Measurements from ENCODE around the gene BNIP5.
"Not testable (repeated sequence)": the region's sequence is repeated elsewhere in the genome, so short reads cannot be mapped to it uniquely, and the experiment has no call there.

The BNIP5 gene

DNA sequence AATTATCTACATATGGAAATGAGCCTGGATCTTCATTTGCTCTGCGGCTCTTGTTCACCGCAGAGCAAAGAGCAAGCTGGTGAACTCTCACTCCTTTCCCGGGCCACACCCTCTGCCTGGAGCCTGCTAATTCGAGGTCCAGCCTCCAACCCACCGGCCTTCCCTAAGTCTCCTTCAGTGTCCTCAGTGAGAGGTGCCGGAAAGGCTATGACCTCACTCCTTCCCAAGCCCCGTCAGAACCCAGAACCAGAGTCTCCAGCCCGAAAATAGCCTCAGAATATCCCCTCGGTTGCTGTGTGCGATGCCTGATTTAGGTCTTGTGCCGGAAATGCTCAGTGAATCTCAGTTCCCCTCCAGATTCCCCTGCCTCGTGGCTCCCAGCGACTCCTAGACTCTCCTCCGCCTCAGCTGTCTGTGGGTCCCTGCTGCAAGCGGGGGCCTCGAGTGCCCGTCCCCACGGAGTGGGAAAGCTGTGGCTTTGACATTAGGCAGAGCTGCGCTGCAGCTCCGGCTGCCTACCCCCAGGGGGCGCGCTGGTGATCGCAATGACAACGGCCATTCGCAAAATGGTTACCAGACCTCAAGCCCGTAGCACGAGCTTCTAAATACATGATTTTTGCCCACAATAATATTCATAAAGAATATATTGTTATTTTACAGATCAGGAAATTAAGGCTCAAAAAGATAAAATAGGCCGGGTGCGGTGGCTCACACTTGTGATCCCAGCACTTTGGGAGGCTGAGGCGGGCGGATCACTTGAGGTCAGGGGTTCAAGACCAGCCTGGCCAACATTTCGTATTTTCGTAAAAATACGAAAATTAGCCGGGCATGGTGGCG is 4.1 kb upstream of the BNIP5 start:
- peak; percentile 44 for DNase-seq

DNA sequence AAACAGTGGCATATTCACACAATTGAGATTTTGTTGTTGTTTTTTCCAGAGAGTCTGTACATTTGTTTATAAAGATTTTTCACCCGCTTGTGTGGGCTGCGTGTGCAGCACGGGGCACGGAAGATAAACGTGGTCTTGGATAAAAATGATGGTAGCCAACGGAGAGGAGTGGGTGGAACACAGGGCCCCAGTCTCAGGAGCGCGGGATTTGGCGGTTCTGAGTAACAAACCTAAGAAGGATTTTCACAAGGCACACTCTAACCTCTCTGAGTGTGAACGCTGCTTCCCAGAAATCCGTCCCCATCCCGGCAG is 3.6 kb upstream of the BNIP5 start:
- no peak for DNase-seq

DNA sequence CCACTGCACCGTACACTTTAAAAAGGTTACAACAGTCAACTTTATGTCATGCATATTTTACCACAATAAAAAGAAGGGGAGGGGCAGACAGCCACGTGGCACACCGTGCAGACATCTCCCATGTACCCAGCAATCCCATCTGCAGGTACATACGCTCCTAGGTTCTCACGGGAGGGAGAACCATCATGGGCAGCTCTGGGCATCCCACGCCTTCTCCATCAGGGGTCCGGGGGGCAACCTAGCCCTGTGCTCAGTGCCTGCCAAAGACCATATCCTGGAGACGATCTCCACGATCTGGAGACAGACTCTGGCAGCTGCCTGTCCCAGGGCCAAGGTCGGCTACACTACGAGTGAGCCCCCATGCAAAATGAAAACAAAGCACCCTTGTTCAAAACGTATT is 2.5 kb upstream of the BNIP5 start:
- DNase-seq = no peak

GRCh38 chr6:36338223-36338622 is 1.5 kb upstream of the BNIP5 start:
- not testable (repeated sequence) for DNase-seq

- DNase-seq = no peak
Observed at GRCh38 chr6:36337814-36338213, 1.1 kb upstream of the BNIP5 start.

GRCh38 chr6:36336208-36336710 is 429 bp downstream of the BNIP5 start:
- no peak for DNase-seq

DNA sequence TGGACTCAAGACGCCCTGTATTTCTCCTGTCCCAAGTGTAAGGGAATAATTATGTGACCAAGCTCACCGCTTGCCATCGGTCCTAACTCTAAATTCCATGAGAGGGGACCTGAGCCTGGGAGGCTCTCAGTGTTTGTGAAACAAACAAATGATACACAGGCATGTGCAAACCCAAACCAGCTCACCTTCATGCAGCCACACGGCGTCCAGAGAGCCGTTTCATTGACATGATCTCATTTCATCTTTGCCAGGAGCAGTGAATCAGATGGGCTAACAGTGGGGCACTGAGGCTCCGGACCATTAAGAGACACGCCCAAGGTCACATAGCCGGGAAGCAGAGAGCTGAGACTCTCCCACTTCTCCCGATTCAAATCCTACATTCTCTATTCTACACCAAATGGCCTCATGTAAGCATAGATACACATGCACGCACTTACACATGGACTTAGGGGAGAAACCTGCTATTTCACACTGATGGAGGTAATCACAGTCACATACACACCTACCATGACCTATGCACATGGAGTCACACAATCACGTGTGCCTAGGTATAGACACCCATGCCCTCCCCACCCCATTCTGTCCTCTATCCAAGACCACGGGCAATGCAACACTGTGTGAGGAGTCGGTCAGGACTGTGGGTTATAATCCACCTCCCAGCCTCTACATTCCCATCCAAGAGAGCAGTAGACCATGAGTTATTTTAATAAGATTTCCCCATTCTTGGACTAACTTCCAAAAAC is 1.1 kb downstream of the BNIP5 start:
- no peak for DNase-seq

GRCh38 chr6:36334832-36335459 is 1.7 kb downstream of the BNIP5 start:
- DNase-seq = no peak

DNA sequence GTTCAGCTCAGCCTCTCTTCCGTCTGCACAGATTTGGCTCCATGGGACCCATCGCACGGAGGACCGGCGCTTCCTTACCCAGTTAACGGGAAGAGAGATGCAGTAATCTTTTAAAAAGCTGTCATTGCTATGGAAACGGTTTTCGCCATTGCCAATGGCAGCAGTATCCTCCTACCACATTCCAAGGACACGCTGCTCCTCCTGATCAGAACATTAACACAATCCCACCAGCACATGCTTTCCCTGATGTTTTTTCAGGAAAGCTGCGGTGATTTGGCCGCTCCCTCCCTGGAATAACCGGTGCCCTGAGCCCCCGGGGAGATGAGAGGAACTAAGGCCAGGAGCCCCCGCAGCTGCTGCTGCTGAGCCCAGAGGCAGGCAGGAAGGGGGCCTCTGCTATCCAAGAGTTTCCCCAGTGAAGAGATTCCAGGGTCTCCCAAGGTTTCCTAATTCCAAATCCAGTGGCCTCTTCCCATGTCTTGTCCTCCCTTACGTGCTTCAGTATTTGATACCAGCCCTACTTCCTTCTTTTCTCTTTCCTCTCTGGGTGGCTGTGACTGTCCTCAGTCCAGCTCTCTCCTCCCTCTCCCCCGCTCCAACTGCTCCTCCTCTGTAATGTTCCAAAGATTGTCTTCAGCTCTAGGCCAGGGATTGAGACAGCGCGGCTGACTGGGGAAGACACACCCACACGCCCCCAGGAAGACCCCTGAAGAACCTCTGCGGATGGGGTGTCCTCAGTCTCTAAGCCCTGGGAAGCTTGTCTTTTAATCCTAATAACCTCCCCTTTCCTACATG is 2.6 kb downstream of the BNIP5 start:
- DNase-seq = no peak

DNA sequence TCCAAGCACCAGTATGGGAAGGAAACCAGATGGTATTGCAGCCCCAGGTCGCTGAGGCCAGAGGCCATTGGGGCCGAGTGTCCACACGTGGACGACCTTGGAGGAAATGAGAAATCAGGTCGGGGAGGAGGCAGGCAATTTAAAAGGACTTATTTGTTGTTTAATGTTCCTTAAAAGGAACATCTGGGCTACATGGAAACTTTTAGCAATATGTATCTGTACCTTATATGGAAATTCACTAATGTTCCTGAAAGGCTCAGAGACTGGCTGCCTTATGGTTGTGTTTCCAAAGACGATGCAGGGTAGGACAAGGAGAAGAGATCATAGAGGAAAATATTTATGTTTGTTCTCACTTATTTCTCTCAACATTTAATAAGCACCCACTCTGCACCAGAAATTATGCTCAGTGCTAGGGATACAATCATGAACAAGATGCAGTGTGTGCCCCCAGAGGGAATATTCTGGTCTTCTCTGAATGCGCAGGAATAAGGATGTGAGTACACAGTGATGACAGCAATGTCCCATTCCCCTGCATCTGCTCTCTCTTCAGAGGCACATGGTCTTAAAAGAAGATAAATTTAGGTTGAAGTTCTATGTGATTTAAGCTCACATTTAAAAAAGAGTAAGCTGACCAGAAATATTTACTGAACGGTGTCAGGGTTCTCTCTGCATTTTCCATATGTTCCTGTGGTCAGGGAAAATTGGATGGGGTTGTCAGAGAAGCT is 3.4 kb downstream of the BNIP5 start:
- DNase-seq = no peak

- DNase-seq = no peak
Observed at GRCh38 chr6:36331381-36331780, 5.3 kb downstream of the BNIP5 start.

- DNase-seq = no peak
Observed at GRCh38 chr6:36330366-36330765, 6.3 kb downstream of the BNIP5 start.

GRCh38 chr6:36329798-36330291 is 6.8 kb downstream of the BNIP5 start:
- no peak for DNase-seq

- DNase-seq = no peak
Observed at GRCh38 chr6:36328600-36328999, 8.1 kb downstream of the BNIP5 start.

DNA sequence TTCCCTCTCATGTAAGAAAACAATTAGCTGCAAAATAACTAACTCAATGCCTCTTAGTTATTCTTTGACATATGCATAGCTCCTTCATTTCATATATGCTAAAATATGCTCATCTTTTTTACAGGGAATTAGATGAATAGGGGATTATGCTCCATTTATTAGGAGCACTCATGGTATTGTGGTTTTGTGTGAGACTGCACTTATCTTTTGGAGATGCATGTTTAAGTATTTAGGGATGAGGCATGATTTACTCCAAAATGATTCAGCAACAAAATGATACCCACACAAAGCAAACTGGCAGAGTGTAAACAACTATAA is 8.8 kb downstream of the BNIP5 start:
- no peak for DNase-seq

- no peak for DNase-seq
Observed at GRCh38 chr6:36327226-36327918, 9.3 kb downstream of the BNIP5 start.

DNA sequence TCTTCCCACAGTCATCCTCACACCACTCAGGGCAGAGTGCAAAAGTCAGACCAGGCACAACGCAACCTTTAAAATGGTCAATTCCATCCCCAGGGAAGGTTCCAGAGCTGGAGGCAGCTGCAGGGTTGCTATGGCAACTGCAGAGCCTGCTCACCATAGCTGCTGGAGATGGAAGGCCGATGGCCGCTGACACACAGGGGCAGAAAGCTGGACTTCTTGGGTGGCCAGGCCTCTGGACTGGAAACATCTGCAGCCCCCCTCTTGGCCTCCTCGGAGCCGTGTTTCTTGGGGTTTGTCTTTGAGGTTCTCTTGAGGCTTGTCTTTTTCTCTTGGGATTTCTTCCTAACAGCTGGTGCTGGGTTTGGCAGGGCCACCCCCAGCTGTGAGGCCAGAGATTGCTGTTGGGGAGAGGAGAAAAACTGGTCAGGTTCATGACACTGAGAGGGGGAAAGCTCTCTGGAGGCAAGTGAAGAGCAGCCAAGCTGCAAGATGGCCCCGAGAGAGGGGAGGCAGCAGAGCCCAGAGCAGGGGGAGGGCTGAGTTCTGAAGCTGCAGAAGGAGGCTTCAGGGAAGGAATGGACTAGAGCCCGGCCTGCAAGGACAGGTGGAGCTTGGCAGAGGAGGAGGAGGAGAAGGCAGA is 10.2 kb downstream of the BNIP5 start:
- DNase-seq = peak; percentile 16

DNA sequence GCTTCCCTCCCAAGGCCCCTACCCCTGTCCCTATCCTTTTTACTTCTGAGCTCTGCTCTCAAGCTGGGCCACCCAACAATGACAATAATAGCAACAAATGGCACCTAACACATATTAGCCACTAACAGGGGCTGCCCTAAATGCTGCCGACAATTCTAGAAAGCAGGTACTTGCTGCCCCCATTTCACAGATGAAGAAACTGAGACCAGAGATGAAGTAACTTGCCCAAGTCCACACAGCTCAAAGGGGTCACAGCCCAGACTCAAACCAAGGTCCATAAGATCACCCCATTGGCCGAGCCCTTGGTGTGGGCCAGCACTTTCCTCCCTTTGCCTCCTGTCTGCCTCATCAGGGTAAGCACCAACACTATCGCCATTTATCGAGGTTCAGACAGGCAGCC is 12.0 kb downstream of the BNIP5 start:
- no peak for DNase-seq

- no peak for DNase-seq
Observed at GRCh38 chr6:36324191-36324590, 12.5 kb downstream of the BNIP5 start.

- DNase-seq = no peak
Observed at GRCh38 chr6:36323062-36323461, 13.6 kb downstream of the BNIP5 start.

DNA sequence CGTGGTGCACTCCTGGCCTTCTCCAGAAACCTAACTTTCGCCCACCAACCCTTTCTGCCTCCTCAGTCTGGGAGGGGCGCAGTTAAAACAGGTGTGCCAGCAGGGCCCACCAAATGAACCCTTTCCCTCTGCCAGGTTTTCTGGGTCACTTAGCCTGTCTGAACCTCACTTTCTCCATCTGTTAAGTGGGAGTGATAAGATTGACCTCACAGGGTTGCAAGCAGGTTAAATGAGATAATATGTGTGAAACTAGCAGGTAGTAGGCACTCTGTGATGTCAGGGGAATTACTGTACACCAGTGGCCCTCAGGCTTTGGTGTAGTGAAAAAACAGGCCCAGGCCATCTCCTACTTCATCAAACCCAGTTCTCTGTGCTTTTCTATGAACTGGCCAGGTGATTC is 14.1 kb downstream of the BNIP5 start:
- no peak for DNase-seq

Data from NCI-H2171 (cell line).